ENCODE results near the gene CENPT. TPM values are rescaled to one million over a fixed set of nuclear protein-coding genes. Genes with fewer than 3 reads are reported as not detected.

Gene CENPT
- total and polyA plus RNA-seq, 2 of the 13 experiments (the other 11 are each of a cell fraction or from before 2014, with no cell fraction given): 40.9 to 43.3 TPM

DNA sequence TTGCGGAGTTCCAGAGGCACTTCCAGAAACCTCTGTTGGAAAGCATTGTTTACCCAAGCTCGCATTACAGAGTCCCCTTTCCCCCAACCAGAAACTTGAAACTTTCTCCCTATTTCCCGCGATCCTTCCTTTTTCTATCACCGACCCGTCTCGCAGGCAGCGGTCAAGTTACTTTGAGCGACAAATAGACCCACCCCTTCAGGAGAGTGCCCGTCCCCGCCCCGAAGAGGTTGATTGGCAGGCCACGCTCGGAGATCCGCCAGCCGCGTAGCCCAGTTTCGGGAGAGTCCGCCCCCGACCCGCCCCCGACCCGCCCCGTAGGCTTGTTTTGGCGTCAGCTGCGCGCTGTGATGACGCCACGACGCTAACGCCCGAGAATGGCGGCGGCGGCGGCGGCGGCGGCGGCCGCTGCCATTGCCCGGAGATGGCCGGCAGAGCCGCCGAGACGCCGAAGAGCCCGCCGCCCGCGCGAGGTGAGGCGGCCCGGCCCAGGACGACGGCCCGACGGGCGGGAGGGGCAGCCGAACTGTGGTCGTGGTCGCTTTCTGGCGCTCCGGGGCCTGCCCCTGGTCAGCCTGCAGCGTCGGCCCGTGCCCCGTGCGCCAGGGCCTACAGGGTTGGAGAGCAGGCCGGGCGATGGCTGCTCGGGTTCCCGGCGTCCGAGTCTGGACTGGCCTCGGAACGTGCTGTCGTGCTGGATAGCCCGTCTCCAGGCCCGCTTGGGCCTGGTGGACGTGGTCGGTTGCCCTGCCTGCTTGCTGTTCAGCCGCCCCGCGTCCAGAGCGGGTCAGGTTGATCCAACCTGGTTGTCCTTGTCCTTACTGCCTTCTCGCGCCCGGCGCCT lies 45.6 kb upstream of the CENPT start, which contains the start of gene PSKH1 (continued):
- TF ChIP-seq, protein P1, sequence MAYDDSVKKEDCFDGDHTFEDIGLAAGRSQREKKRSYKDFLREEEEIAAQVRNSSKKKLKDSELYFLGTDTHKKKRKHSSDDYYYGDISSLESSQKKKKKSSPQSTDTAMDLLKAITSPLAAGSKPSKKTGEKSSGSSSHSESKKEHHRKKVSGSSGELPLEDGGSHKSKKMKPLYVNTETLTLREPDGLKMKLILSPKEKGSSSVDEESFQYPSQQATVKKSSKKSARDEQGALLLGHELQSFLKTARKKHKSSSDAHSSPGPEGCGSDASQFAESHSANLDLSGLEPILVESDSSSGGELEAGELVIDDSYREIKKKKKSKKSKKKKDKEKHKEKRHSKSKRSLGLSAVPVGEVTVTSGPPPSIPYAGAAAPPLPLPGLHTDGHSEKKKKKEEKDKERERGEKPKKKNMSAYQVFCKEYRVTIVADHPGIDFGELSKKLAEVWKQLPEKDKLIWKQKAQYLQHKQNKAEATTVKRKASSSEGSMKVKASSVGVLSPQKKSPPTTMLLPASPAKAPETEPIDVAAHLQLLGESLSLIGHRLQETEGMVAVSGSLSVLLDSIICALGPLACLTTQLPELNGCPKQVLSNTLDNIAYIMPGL (CRISPR knock-in tag; IDR thresholded peaks at IDR 0.05; ENCODE audit: borderline replicate concordance in 1 of 2, low read depth in 1 of 2): peak; percentile 49 to 68; a peak in 1 of 4 replicates
- TF ChIP-seq MBD4 (IDR thresholded peaks at IDR 0.05; ENCODE audit: borderline replicate concordance, low read length): no peak
- TF ChIP-seq, protein P2, sequence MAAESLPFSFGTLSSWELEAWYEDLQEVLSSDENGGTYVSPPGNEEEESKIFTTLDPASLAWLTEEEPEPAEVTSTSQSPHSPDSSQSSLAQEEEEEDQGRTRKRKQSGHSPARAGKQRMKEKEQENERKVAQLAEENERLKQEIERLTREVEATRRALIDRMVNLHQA (CRISPR knock-in tag; IDR thresholded peaks at IDR 0.05): no peak
- TF ChIP-seq, protein P3, sequence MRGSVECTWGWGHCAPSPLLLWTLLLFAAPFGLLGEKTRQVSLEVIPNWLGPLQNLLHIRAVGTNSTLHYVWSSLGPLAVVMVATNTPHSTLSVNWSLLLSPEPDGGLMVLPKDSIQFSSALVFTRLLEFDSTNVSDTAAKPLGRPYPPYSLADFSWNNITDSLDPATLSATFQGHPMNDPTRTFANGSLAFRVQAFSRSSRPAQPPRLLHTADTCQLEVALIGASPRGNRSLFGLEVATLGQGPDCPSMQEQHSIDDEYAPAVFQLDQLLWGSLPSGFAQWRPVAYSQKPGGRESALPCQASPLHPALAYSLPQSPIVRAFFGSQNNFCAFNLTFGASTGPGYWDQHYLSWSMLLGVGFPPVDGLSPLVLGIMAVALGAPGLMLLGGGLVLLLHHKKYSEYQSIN (CRISPR knock-in tag; IDR thresholded peaks at IDR 0.05; ENCODE audit: borderline replicate concordance): no peak
- TF ChIP-seq NFYC (CRISPR knock-in tag; IDR thresholded peaks at IDR 0.05): peak; percentile 78
- TF ChIP-seq RFXAP (CRISPR knock-in tag; IDR thresholded peaks at IDR 0.05; ENCODE audit: borderline replicate concordance): peak; percentile 57; the same call in 1 of the 2 replicates
- no peak; the same call in 1 of the 2 replicates for TF ChIP-seq KLF15 (CRISPR knock-in tag; IDR thresholded peaks at IDR 0.05; ENCODE audit: borderline replicate concordance)
- TF ChIP-seq, protein P4, sequence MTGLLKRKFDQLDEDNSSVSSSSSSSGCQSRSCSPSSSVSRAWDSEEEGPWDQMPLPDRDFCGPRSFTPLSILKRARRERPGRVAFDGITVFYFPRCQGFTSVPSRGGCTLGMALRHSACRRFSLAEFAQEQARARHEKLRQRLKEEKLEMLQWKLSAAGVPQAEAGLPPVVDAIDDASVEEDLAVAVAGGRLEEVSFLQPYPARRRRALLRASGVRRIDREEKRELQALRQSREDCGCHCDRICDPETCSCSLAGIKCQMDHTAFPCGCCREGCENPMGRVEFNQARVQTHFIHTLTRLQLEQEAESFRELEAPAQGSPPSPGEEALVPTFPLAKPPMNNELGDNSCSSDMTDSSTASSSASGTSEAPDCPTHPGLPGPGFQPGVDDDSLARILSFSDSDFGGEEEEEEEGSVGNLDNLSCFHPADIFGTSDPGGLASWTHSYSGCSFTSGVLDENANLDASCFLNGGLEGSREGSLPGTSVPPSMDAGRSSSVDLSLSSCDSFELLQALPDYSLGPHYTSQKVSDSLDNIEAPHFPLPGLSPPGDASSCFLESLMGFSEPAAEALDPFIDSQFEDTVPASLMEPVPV (CRISPR knock-in tag; IDR thresholded peaks at IDR 0.05): peak; percentile 81; the same call in 1 of the 2 replicates
- 0 out of 2 replicates have a peak, but pooled peaks have one; percentile 31 for TF ChIP-seq ZNF335 (CRISPR knock-in tag; IDR thresholded peaks at IDR 0.05)
- TF ChIP-seq, protein P5, sequence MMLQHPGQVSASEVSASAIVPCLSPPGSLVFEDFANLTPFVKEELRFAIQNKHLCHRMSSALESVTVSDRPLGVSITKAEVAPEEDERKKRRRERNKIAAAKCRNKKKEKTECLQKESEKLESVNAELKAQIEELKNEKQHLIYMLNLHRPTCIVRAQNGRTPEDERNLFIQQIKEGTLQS (CRISPR knock-in tag; IDR thresholded peaks at IDR 0.05): 0 out of 2 replicates have a peak, but pooled peaks have one; percentile 54
- no peak for TF ChIP-seq SOX6 (IDR thresholded peaks at IDR 0.05)
- peak; percentile 30; the same call in 1 of the 2 replicates for TF ChIP-seq SOX6 (CRISPR knock-in tag; IDR thresholded peaks at IDR 0.05)
- no peak for TF ChIP-seq REPIN1 (CRISPR knock-in tag; IDR thresholded peaks at IDR 0.05; ENCODE audit: borderline replicate concordance, low read depth)
- peak; percentile 89; the same call in 1 of the 2 replicates for TF ChIP-seq ZNF678 (CRISPR knock-in tag; IDR thresholded peaks at IDR 0.05)
